Smooth muscle cell (in vitro differentiated cells): Measurements from ENCODE around the gene KANK2. TPM values are rescaled to one million over a fixed set of nuclear protein-coding genes. Genes with fewer than 3 reads are reported as not detected.

Experiments used
- DNase-seq: peaks from one replicate; lab custom pipeline; 2025; ENCODE audit not compliant: unreplicated experiment; lab: John Stamatoyannopoulos, UW
- H2AFZ ChIP-seq: fragments of 200-600 bp; sonication (generic); 2 replicates; pipeline ENCODE4 v1.6.0; 2016; ENCODE audit warnings: antibody characterized with exemption, low read depth, mild to moderate bottlenecking
- H3F3A ChIP-seq: fragments of 200-600 bp; sonication (generic); 2 replicates; pipeline ENCODE4 v1.6.0; 2017; ENCODE audit warnings: antibody characterized with exemption, low read depth
- H3K27ac ChIP-seq: fragments of 200-600 bp; sonication (generic); 2 replicates; pipeline ENCODE4 v1.5.1; 2016; ENCODE audit warnings: low read depth, mild to moderate bottlenecking
- H3K27me3 ChIP-seq: fragments of 200-600 bp; sonication (generic); 2 replicates; pipeline ENCODE4 v1.6.1; 2016; ENCODE audit warnings: low read depth, mild to moderate bottlenecking
- H3K36me3 ChIP-seq: fragments of 200-600 bp; sonication (generic); 2 replicates; pipeline ENCODE4 v1.5.1; 2016; ENCODE audit warnings: low read depth
- H3K4me1 ChIP-seq: fragments of 200-600 bp; sonication (generic); 2 replicates; pipeline ENCODE4 v1.5.1; 2016; ENCODE audit warnings: low read depth
- H3K4me2 ChIP-seq: fragments of 200-600 bp; sonication (generic); 2 replicates; pipeline ENCODE4 v1.6.0; 2016; ENCODE audit warnings: mild to moderate bottlenecking
- H3K4me3 ChIP-seq: fragments of 200-600 bp; sonication (generic); 2 replicates; pipeline ENCODE4 v1.5.1; 2016; ENCODE audit warnings: mild to moderate bottlenecking
- H3K79me2 ChIP-seq: fragments of 200-600 bp; sonication (generic); 2 replicates; pipeline ENCODE4 v1.6.0; 2016; ENCODE audit warnings: low read depth, mild to moderate bottlenecking
- H3K9ac ChIP-seq: fragments of 200-600 bp; sonication (generic); 2 replicates; pipeline ENCODE4 v1.6.0; 2016; ENCODE audit warnings: low read depth
- H3K9me3 ChIP-seq: fragments of 200-600 bp; sonication (generic); replicated peaks from 2 replicates; pipeline ENCODE4 v1.5.1; 2016; ENCODE audit warnings: low read depth
- H4K20me1 ChIP-seq: fragments of 200-600 bp; sonication (generic); 2 replicates; pipeline ENCODE4 v1.6.0; 2016; ENCODE audit warnings: low read depth
- WGBS: methylation state at CpG from one replicate; pipeline ENCODE4 v1.1.7; 2016; ENCODE audit warnings: low lambda C conversion rate; 5-methylcytosine and 5-hydroxymethylcytosine counted together
- polyA plus RNA-seq: library from polyadenylated mRNA; unstranded; fragments of >200 nt; fragmentation: Nextera tagmentation; extraction: Ambion mirVana; gene quantifications from 2 replicates; pipeline ENCODE4 v1.2.1, GENCODE V29; 2016
- total RNA-seq: library from RNA; depleted of rRNA; stranded (reverse); fragments of >200 nt; gene quantifications from 2 replicates; pipeline ENCODE4 v1.2.3, GENCODE V29; 2014
- TF ChIP-seq, protein P1 (sequence below): fragments of 200-600 bp; sonication (generic); IDR thresholded peaks from 2 replicates; pipeline ENCODE4 v1.5.1; 2017; ENCODE audit warnings: borderline replicate concordance, mild to moderate bottlenecking, antibody characterized with exemption; ENCODE audit not compliant: insufficient read depth, poor library complexity, severe bottlenecking

Gene KANK2
- total and polyA plus RNA-seq, 2 experiments from 2014 or later, result 28.1 to 32.0 TPM

DNA sequence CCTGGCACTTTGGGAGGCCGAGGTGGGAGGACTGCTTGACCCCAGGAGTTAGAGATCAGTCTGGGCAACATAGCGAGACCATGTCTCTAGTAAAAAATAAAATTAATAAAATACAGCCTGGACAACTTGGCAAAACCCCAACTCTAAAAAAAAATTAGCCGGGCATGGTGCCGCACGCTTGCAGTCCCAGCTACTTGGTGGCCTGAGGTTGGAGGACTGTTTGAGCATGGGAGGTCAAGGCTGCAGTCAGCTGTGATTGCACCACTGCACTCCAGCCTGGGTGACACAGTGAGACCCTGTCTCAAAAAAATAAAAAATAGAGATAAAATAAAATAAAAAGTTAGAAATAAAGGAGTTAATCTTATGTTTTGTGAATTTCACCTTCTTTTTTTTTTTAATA is 26.2 kb downstream of the KANK2 start:
- TF ChIP-seq, protein P1, sequence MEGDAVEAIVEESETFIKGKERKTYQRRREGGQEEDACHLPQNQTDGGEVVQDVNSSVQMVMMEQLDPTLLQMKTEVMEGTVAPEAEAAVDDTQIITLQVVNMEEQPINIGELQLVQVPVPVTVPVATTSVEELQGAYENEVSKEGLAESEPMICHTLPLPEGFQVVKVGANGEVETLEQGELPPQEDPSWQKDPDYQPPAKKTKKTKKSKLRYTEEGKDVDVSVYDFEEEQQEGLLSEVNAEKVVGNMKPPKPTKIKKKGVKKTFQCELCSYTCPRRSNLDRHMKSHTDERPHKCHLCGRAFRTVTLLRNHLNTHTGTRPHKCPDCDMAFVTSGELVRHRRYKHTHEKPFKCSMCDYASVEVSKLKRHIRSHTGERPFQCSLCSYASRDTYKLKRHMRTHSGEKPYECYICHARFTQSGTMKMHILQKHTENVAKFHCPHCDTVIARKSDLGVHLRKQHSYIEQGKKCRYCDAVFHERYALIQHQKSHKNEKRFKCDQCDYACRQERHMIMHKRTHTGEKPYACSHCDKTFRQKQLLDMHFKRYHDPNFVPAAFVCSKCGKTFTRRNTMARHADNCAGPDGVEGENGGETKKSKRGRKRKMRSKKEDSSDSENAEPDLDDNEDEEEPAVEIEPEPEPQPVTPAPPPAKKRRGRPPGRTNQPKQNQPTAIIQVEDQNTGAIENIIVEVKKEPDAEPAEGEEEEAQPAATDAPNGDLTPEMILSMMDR, result no peak
- Histone ChIP-seq H2AFZ (no peak overlapping the region), H3K4me3 (no peak overlapping the region), H3K4me2 (no peak overlapping the region), H3K4me1 (no peaks in the 10 kb centered on the region), H3F3A (no peaks in the 10 kb centered on the region), H4K20me1 (no peaks in the 10 kb centered on the region), H3K27ac (no peak overlapping the region), H3K79me2 (no peaks in the 10 kb centered on the region), H3K27me3 (no peaks in the 10 kb centered on the region), H3K9ac (no peak overlapping the region), H3K9me3 (no peaks in the 10 kb centered on the region), H3K36me3 (peaks cover 7% of the 10 kb centered on the region)
- DNase-seq, result no peak
- 94% methylated on average over 5 of the region's 5 CpGs for WGBS

DNA sequence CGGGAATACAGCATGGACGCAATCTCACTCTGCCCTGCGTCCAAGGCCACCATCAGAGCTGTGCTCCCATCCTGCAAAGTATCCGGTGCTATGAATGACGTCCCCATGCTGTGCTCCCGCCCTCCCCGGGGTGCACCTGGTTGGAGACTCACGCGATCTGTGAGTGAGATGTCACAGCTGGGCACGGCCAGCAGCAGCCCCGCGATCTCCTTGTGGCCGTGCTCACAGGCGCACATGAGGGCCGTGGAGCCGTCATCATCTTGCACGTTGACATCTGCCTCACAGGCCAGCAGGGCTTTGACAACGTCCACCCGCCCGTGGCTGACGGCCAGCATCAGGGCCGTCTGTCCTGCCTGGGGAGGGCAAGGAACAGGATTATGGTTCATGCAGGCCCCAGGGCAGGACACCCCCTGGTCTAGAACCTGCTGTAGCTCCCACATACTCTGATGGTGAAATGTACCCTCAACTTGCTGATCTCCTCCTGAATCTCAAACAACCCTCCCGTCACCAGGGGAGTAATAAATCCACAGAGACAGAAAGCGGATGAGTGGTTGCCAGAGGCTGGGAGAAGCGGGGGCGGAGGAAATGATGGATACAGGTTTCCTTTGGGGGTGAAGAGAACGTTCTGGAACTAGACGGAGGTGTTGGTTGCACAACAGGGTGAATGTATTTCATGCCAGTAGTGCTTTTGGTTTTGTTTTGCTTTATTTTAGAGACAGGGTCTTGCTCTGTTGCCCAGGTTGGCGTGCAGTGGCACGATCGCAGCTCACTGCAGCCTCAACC is 27.3 kb downstream of the KANK2 start:
- peaks cover 4% of the 10 kb centered on the region for H3F3A ChIP-seq
- TF ChIP-seq, protein P1, result no peak
- H3K27ac ChIP-seq, result no peak overlapping the region
- no peak overlapping the region for H3K9ac ChIP-seq
- H2AFZ ChIP-seq, result no peak overlapping the region
- peaks cover 8% of the 10 kb centered on the region for H3K36me3 ChIP-seq
- H3K9me3 ChIP-seq, result no peaks in the 10 kb centered on the region
- WGBS, result 94% methylated on average over 28 of the region's 31 CpGs
- no peaks in the 10 kb centered on the region for H4K20me1 ChIP-seq
- no peak overlapping the region for H3K4me2 ChIP-seq
- no peak overlapping the region for H3K4me3 ChIP-seq
- no peaks in the 10 kb centered on the region for H3K79me2 ChIP-seq
- H3K4me1 ChIP-seq, result no peaks in the 10 kb centered on the region
- no peak for DNase-seq
- H3K27me3 ChIP-seq, result no peaks in the 10 kb centered on the region

DNA sequence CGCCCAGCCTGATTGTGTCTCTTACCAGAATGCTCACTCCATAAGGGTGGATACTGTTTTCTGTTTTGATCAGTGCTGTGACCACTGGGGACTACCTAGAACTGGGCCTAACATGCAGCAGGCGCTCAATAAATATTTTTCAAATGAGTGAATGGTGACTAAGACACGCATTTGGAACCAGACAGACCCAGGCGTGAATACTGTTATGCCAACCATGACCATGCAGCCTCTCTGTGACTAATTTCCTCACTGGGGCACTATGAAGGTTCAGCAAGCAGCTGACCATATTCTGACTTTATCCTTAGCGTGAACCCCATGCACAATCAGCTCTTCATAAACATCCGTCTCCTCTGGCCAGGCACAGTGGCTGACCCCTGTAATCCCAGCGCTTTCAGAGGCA is 28.8 kb downstream of the KANK2 start:
- peak overlapping the region; percentile 89 for H3K27ac ChIP-seq
- no peak overlapping the region for H2AFZ ChIP-seq
- H4K20me1 ChIP-seq, result no peaks in the 10 kb centered on the region
- H3F3A ChIP-seq, result peaks cover 4% of the 10 kb centered on the region
- no peak overlapping the region for H3K4me3 ChIP-seq
- TF ChIP-seq, protein P1, result no peak
- 47% methylated on average over 7 of the region's 7 CpGs for WGBS
- DNase-seq, result no peak
- no peaks in the 10 kb centered on the region for H3K27me3 ChIP-seq
- peak overlapping the region; percentile 50 for H3K9ac ChIP-seq
- no peaks in the 10 kb centered on the region for H3K9me3 ChIP-seq
- H3K4me2 ChIP-seq, result no peak overlapping the region
- H3K79me2 ChIP-seq, result no peaks in the 10 kb centered on the region
- peaks cover 8% of the 10 kb centered on the region for H3K36me3 ChIP-seq
- H3K4me1 ChIP-seq, result no peaks in the 10 kb centered on the region
